Colonic mucosa (tissue), 4 donors: ENCODE measurements around the gene SLC15A5. TPM values are rescaled to one million over a fixed set of nuclear protein-coding genes. Genes with fewer than 3 reads are reported as not detected.

Experiments used
- DNase-seq: peaks from one replicate; pipeline ENCODE4 v3.0.0-alpha.2; 2020
- H3K27ac ChIP-seq: fragments of 200-600 bp; one replicate; pipeline ENCODE4 v1.8.0; 2021
- H3K27me3 ChIP-seq: fragments of 200-600 bp; one replicate; pipeline ENCODE4 v1.8.0; 2021
- H3K36me3 ChIP-seq: fragments of 200-600 bp; one replicate; pipeline ENCODE4 v1.8.0; 2021
- H3K4me1 ChIP-seq: fragments of 200-600 bp; one replicate; pipeline ENCODE4 v1.8.0; 2021; ENCODE audit warnings: mild to moderate bottlenecking
- H3K4me3 ChIP-seq: fragments of 200-600 bp; one replicate; pipeline ENCODE4 v1.8.0; 2021
- H3K9ac ChIP-seq, 2 donors: one replicate each; pipeline ENCODE4 v1.7.0; 2013; ENCODE audit warnings: control low read depth in 2 of 2, low read depth in 2 of 2, low read length in 2 of 2
- H3K9me3 ChIP-seq: fragments of 200-600 bp; one replicate; pipeline ENCODE4 v1.8.0; 2021
- intact Hi-C: fragments of 100-400 bp; cut with DNase I; formaldehyde crosslinking; loops from one replicate; pipeline ENCODE4 v1.14.1; 2022
- total RNA-seq, 2 donors: library from RNA; stranded (reverse); fragmentation: NEBNext Ultra II Directional in 1 of 2; extraction: Animal tissue kit (Norgen Biotek cat#: 25700) in 1 of 2; gene quantifications; one replicate each; pipeline ENCODE4 v1.2.1, GENCODE V29; 2021
- TF ChIP-seq, protein P1 (sequence below): fragments of 200-600 bp; IDR thresholded peaks from one replicate; pipeline ENCODE4 v1.8.0; 2022; ENCODE audit warnings: antibody characterized with exemption, mild to moderate bottlenecking
- donor health status: healthy.
- donor health status: DM: no; HTN: no; CAD: no.
- donor health status: DM: no; HTN: no; CAD: no.

The SLC15A5 gene
- not detected for total RNA-seq

DNA sequence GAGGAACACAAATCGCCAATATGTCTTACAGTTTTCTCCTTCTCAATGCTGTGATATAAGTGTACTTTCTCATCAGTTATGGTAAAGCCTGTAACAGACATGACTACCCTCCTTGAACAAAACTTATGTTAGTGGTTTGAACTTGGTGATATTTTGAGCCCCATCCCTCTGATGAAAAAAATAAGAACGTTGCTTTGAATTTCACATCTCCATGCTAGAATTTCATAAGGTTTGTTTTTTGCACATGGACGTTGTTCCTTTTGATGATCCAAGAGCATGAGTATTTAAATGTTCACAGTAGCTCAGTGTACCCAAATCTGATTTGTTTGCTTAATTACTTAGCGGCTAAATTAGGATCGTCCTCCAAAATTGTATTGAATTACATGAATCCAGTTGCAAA lies at the start of gene SLC15A5:
Gene SLC15A5 (minus strand): TSS at position 101 of the 400 bp plus-strand sequence. CDS start 0 bp downstream, at position 101.
- Histone ChIP-seq H3K36me3 (no peaks in the 10 kb centered on the region), H3K9ac (no peak within 1 kb of the TSS), H3K9me3 (no peaks in the 10 kb centered on the region), H3K27ac (no peak within 1 kb of the TSS), H3K27me3 (no peaks in the 10 kb centered on the region), H3K4me3 (no peak within 1 kb of the TSS), H3K4me1 (no peaks in the 10 kb centered on the region)
- TF ChIP-seq, protein P1, sequence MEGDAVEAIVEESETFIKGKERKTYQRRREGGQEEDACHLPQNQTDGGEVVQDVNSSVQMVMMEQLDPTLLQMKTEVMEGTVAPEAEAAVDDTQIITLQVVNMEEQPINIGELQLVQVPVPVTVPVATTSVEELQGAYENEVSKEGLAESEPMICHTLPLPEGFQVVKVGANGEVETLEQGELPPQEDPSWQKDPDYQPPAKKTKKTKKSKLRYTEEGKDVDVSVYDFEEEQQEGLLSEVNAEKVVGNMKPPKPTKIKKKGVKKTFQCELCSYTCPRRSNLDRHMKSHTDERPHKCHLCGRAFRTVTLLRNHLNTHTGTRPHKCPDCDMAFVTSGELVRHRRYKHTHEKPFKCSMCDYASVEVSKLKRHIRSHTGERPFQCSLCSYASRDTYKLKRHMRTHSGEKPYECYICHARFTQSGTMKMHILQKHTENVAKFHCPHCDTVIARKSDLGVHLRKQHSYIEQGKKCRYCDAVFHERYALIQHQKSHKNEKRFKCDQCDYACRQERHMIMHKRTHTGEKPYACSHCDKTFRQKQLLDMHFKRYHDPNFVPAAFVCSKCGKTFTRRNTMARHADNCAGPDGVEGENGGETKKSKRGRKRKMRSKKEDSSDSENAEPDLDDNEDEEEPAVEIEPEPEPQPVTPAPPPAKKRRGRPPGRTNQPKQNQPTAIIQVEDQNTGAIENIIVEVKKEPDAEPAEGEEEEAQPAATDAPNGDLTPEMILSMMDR = no peak
- intact Hi-C loops = no loop called here
- no peak for DNase-seq

- intact Hi-C loops = no loop called here
- Histone ChIP-seq H3K4me1 (no peaks in the 10 kb centered on the region), H3K9me3 (no peaks in the 10 kb centered on the region), H3K27ac (no peak overlapping the region), H3K9ac (no peak overlapping the region), H3K27me3 (no peaks in the 10 kb centered on the region), H3K36me3 (no peaks in the 10 kb centered on the region), H3K4me3 (no peak overlapping the region)
- TF ChIP-seq, protein P1 = no peak
- DNase-seq = peak; percentile 79
These were observed 47.9 kb upstream of the SLC15A5 start for GRCh38 chr12:16325426-16325825.

GRCh38 chr12:16324772-16325171 lies 47.3 kb upstream of the SLC15A5 start:
- TF ChIP-seq, protein P1 = no peak
- Histone ChIP-seq H3K4me1 (no peaks in the 10 kb centered on the region), H3K9ac (no peak overlapping the region), H3K4me3 (no peak overlapping the region), H3K27me3 (no peaks in the 10 kb centered on the region), H3K27ac (no peak overlapping the region), H3K9me3 (no peaks in the 10 kb centered on the region), H3K36me3 (no peaks in the 10 kb centered on the region)
- intact Hi-C loops = no loop called here
- no peak for DNase-seq

DNA sequence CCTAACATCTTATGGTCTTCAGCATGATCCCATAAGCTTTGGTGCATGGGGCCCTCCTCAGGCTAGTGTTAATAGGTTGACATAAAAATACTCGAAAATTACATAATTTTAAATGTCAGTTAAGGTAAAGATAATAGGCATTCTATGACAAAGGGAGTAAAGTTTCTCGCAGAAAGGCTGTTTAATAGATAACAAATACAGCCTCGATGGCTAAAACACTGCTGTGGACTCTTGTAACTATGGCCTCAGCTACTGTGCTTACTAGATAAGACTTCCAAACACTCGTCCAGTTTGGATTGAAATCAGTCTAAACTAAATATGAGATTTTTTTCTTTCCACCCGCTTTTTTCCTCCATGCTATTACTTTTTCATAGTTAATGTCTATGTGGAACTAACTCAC lies 46.8 kb upstream of the SLC15A5 start:
- H3K4me3 ChIP-seq = no peak overlapping the region
- no peak overlapping the region for H3K27ac ChIP-seq
- H3K9ac ChIP-seq = no peak overlapping the region
- intact Hi-C loops = no loop called here
- DNase-seq = no peak
- no peaks in the 10 kb centered on the region for H3K27me3 ChIP-seq
- no peaks in the 10 kb centered on the region for H3K9me3 ChIP-seq
- TF ChIP-seq, protein P1 = no peak
- no peaks in the 10 kb centered on the region for H3K4me1 ChIP-seq
- no peaks in the 10 kb centered on the region for H3K36me3 ChIP-seq

GRCh38 chr12:16323638-16324037 lies 46.2 kb upstream of the SLC15A5 start:
- Histone ChIP-seq H3K27ac (no peak overlapping the region), H3K9me3 (no peaks in the 10 kb centered on the region), H3K4me1 (no peaks in the 10 kb centered on the region), H3K4me3 (no peak overlapping the region), H3K36me3 (no peaks in the 10 kb centered on the region), H3K27me3 (no peaks in the 10 kb centered on the region), H3K9ac (no peak overlapping the region)
- DNase-seq = no peak
- intact Hi-C loops = no loop called here
- TF ChIP-seq, protein P1 = no peak

- TF ChIP-seq, protein P1 = no peak
- H3K4me1 ChIP-seq = no peaks in the 10 kb centered on the region
- H3K27me3 ChIP-seq = no peaks in the 10 kb centered on the region
- H3K27ac ChIP-seq = no peak overlapping the region
- no peaks in the 10 kb centered on the region for H3K36me3 ChIP-seq
- intact Hi-C loops = no loop called here
- no peak for DNase-seq
- no peak overlapping the region for H3K4me3 ChIP-seq
- no peaks in the 10 kb centered on the region for H3K9me3 ChIP-seq
- no peak overlapping the region for H3K9ac ChIP-seq
These were observed 45.5 kb upstream of the SLC15A5 start for GRCh38 chr12:16323010-16323409.
